ENCODE data around the gene C1orf116. TPM values are rescaled to one million over a fixed set of nuclear protein-coding genes. Genes with fewer than 3 reads are reported as not detected.

Gene C1orf116
- total RNA-seq, 1 donor from 2014 or later: 0.08 TPM

DNA sequence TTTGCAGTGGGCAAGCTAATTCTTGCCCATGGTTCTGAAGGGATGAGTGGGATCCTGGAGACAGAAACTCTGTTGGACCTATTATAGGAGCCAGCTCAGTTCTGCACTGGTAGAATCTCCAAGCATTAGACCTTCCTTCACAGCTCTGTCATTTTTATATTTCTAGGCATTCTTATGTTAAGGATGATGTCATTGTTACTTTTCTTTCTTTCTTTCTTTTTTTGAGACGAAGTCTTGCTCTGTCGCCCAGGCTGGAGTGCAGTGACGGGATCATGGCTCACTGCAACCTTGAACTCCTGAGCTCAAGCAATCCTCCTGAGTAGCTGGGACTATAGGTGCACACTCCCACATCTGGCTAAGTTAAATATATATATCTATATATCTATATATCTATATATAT lies 28.0 kb upstream of the C1orf116 start:
- TF ChIP-seq, protein P1, sequence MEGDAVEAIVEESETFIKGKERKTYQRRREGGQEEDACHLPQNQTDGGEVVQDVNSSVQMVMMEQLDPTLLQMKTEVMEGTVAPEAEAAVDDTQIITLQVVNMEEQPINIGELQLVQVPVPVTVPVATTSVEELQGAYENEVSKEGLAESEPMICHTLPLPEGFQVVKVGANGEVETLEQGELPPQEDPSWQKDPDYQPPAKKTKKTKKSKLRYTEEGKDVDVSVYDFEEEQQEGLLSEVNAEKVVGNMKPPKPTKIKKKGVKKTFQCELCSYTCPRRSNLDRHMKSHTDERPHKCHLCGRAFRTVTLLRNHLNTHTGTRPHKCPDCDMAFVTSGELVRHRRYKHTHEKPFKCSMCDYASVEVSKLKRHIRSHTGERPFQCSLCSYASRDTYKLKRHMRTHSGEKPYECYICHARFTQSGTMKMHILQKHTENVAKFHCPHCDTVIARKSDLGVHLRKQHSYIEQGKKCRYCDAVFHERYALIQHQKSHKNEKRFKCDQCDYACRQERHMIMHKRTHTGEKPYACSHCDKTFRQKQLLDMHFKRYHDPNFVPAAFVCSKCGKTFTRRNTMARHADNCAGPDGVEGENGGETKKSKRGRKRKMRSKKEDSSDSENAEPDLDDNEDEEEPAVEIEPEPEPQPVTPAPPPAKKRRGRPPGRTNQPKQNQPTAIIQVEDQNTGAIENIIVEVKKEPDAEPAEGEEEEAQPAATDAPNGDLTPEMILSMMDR (IDR thresholded peaks at IDR 0.05; ENCODE audit: unreplicated experiment): no peak

DNA sequence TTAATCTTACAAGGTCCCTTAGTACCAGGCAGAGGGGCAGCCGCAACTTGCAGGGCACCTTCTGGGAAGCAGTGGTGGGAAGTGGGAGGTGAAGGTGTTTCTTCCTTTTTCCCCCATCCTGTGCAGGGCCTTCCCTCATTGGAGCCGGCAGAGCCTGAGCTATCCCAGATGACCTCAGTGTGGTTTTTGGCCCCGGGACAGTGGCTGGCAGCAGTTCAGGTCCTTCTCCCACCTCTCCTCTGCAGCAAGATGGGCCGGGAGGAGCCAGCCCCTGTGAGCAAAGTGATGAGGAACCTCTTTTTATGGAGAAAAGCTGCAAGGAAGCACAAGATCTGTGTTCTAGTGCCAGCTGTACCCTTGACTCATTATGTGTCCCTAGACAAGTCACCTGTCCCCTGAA lies 27.3 kb upstream of the C1orf116 start:
- H3K27ac Mint-ChIP-seq (ENCODE audit: unreplicated experiment): no peak overlapping the region
- H3K4me1 Mint-ChIP-seq (ENCODE audit: unreplicated experiment): peaks cover 6% of the 10 kb centered on the region
- H3K27me3 Mint-ChIP-seq (ENCODE audit: unreplicated experiment): no peaks in the 10 kb centered on the region
- no peaks in the 10 kb centered on the region for H3K9me3 Mint-ChIP-seq (ENCODE audit: unreplicated experiment)
- TF ChIP-seq, protein P1 (IDR thresholded peaks at IDR 0.05; ENCODE audit: unreplicated experiment): no peak
- H3K36me3 Mint-ChIP-seq (ENCODE audit: low read depth, unreplicated experiment): peaks cover 16% of the 10 kb centered on the region
- no peak for DNase-seq (ENCODE audit: low spot score)
- no peak overlapping the region for H3K4me3 Mint-ChIP-seq (ENCODE audit: unreplicated experiment)

More for the DNA sequence above, 28.0 kb upstream of the C1orf116 start:
- Mint-ChIP-seq H3K27me3 (ENCODE audit: unreplicated experiment) (no peaks in the 10 kb centered on the region), H3K36me3 (ENCODE audit: low read depth, unreplicated experiment) (peaks cover 16% of the 10 kb centered on the region), H3K27ac (ENCODE audit: unreplicated experiment) (no peak overlapping the region), H3K4me1 (ENCODE audit: unreplicated experiment) (peaks cover 6% of the 10 kb centered on the region), H3K9me3 (ENCODE audit: unreplicated experiment) (no peaks in the 10 kb centered on the region), H3K4me3 (ENCODE audit: unreplicated experiment) (no peak overlapping the region)
- DNase-seq (ENCODE audit: low spot score): no peak

DNA sequence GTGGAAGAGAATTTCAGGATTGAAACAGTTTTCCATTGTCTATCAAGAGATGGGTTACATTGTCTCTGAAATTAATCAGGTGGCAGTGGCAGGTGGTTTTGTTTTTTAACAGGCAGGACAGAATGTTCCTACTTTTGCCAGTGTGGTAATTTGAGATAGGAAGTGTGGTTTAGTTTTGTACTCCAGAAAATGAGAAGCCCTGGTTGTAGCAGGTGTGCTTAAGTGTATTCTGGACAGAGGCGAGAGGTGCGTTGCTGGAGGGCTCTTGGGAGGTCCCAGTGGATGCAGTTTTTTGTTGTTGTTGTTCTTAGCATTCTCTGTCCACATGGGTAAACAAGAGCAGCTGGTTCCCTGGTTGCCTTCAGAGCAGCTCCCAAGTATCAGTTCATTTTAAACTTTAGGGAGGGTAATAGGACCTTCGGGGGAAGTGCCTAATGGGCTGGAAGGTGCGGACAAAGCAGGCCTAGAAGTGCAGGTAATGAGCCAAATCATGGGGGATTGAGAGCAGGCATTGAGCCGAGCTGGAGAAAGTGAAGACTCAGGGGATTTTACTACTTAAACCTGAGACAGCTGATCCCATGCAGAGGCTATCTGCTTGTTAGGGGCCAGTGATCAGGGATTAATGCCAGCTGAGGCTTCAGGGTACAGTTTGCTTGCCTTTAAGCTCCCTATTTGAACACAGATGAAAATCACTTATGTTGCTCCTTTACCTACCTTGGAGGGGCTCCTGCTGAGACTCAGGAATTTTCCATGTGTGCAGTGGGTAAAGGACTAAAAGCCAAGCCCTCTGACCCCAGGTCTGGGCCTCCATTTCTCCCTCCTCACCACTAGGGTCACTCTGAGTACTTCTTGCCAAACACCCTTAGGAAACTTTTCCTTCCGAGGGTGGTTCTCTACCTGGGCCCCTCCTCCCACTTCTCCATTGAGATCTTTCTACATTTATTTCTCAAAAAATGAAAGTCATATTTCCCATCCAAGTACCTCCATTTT lies 26.6 kb upstream of the C1orf116 start:
- TF ChIP-seq, protein P1 (IDR thresholded peaks at IDR 0.05; ENCODE audit: unreplicated experiment): no peak
- H3K27me3 Mint-ChIP-seq (ENCODE audit: unreplicated experiment): no peaks in the 10 kb centered on the region
- H3K36me3 Mint-ChIP-seq (ENCODE audit: low read depth, unreplicated experiment): peaks cover 16% of the 10 kb centered on the region
- DNase-seq (ENCODE audit: low spot score): no peak
- H3K27ac Mint-ChIP-seq (ENCODE audit: unreplicated experiment): no peak overlapping the region
- H3K9me3 Mint-ChIP-seq (ENCODE audit: unreplicated experiment): no peaks in the 10 kb centered on the region
- H3K4me3 Mint-ChIP-seq (ENCODE audit: unreplicated experiment): no peak overlapping the region
- peaks cover 6% of the 10 kb centered on the region for H3K4me1 Mint-ChIP-seq (ENCODE audit: unreplicated experiment)

DNA sequence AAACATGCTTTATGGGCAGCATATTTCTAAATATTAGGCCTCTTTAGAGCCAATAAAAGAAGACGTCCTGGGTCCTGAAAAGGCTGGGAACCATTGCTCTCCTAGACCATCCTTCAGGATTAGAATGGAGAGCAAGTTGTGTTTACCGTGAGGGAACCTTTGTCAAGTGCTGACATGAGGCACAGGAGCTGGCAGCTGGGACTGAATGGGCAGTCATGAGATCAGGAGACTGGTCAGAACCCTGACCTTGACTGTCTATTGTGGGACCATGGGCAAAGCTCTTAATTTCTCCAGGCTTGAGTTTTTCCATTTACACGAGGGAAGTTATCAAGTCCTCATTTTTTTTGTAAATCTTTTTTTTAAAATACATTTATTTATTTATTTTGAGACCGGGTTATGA lies 25.7 kb upstream of the C1orf116 start:
- Mint-ChIP-seq H3K4me1 (ENCODE audit: unreplicated experiment) (peaks cover 6% of the 10 kb centered on the region), H3K9me3 (ENCODE audit: unreplicated experiment) (no peaks in the 10 kb centered on the region), H3K4me3 (ENCODE audit: unreplicated experiment) (no peak overlapping the region), H3K27me3 (ENCODE audit: unreplicated experiment) (peaks cover 2% of the 10 kb centered on the region), H3K27ac (ENCODE audit: unreplicated experiment) (no peak overlapping the region), H3K36me3 (ENCODE audit: low read depth, unreplicated experiment) (peaks cover 9% of the 10 kb centered on the region)
- no peak for DNase-seq (ENCODE audit: low spot score)
- TF ChIP-seq, protein P1 (IDR thresholded peaks at IDR 0.05; ENCODE audit: unreplicated experiment): no peak

DNA sequence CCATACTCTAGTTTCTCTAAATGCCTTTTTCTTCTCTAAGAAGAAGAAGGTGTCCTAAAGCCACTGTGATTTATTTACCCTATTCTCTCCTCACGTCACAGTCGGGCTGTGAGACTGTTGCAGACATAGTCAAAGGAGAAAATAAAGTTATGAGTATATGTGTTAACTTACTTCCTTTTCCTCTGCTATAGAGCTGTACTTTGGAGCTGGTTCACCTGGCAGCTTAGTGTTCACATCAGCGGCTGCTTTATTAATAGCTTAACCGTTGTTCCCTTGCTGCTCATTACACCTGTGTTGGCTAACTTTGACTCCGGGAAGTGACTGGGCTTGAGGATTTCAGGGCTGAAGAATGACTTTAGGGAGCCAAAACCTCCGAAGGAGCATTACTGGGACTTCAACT lies 24.1 kb upstream of the C1orf116 start:
- Mint-ChIP-seq H3K27me3 (ENCODE audit: unreplicated experiment) (peaks cover 3% of the 10 kb centered on the region), H3K36me3 (ENCODE audit: low read depth, unreplicated experiment) (no peaks in the 10 kb centered on the region), H3K4me3 (ENCODE audit: unreplicated experiment) (no peak overlapping the region), H3K27ac (ENCODE audit: unreplicated experiment) (peak overlapping the region; percentile 24), H3K9me3 (ENCODE audit: unreplicated experiment) (no peaks in the 10 kb centered on the region), H3K4me1 (ENCODE audit: unreplicated experiment) (peaks cover 10% of the 10 kb centered on the region)
- TF ChIP-seq, protein P1 (IDR thresholded peaks at IDR 0.05; ENCODE audit: unreplicated experiment): no peak
- no peak for DNase-seq (ENCODE audit: low spot score)
